NCI-H526 (cell line): Measurements from ENCODE around the gene NGEF.
"Not testable (repeated sequence)": the region's sequence is repeated elsewhere in the genome, so short reads cannot be mapped to it uniquely, and the experiment has no call there.

ENCODE experiments used
- DNase-seq, 2 experiments: peaks; one replicate each; lab custom pipeline; 2025; lab: John Stamatoyannopoulos, UW

Gene NGEF

DNA sequence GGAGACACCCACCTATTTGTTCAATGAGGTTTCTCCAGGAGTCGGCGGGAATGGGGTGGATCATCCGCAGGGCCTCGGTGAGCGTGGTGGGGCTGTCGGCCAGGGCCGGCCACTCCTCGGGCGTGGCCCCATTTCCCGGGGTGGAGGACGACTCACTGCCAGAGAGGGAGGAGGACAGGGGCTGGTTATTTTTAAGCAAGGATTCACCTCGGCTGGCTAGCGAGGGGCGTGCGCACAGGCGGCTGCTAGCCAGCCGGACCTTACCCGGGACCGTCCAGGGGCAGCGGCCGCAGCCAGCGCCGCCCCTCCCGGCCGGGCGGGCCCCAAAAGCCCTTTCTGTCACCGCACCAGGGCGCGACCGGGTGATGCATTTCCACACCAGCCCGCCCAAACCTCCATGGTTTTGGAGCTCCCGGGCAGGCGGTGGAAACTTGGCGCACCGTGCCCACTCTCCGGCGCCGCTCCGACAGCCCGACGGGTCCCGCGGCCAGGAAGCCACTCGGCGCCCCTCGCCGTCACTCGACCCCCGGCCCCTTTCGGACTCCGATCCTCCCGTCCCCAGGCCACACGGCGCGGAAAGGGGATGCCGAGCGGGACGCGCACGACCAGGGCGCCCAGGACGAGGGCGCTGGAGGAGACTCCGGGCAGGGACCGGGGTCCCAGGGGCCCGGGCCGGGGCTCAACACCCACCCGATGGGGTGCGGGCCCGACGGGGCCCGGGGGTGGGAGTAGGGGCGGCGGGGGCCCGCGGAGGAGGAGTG is 85.8 kb downstream of the NGEF start:
- peak in 1 of 2 experiments; percentile 14 for DNase-seq

DNA sequence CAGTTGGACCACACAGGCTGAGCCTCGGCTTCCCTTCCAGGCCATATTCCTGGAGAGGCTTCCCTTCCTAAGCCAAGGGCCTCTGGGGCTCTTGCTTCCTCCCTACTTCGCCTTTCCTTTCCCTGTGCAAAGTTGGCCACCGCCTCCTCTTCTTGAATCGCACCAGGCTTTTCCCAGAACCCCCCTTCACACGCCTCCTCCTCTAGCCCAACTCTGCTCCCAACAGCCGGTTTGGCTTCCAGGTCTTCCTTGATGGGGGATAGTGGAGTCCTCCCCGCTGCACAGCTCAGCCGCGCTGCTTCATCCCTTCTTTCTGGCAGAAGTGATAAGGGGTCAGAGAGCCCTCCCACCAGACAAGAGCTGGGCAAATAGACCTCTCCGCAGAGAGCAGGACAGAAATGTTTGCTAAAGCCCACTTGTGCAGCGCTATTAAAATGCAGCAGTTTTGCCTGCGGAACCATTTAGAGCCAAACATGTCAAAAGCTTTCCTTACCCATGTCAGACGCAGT is 86.6 kb downstream of the NGEF start:
- no peak for DNase-seq

DNA sequence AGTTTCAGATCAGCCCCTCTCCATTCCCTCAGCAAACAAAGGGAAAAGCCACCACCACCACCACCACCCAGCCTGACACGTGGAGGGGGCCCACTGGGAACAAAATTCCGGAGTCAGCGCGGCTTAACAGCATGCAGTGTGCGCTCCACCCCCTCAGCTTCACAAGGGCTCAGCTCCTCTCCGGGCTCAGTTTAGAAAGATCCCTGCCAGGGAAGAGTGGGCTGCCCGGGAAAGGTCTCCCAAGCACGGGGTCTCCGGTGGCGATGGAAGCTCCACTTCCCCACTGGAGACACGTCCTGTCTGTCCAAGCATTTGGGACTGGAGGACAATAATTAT is 87.3 kb downstream of the NGEF start:
- DNase-seq, result no peak

DNA sequence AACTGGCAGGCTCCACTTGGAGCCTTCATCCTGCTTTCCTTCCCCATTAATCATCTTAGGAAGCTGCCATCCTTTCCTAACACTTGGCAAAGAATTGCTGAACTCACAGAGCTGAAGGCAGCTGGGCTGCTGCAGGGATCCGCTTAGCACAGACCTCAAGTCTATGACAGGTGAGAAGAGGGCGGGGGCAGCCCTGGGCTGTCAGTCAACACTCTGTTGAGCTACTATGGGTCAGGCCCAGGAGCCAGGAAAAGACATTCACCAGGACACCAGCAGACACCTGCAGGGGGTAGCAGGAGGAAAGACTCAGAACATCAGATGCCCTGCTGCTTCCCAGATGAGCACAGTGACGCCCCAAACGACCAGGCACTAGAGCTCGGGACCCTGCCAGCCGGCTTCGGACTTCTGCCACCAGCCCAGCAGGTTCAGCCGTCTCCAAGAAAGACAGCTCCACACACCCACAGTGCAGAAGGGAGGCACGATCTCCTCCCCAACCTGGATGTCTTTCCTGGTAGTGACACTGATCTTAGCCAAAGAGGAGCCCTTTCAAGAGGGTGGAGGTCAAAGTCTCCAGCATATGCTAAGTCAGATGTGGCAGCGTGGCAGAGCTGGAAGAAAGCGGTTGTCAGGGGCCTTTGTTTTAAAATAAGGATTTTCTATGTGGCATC is 87.8 kb downstream of the NGEF start:
- peak; percentile 17 to 48 for DNase-seq

DNA sequence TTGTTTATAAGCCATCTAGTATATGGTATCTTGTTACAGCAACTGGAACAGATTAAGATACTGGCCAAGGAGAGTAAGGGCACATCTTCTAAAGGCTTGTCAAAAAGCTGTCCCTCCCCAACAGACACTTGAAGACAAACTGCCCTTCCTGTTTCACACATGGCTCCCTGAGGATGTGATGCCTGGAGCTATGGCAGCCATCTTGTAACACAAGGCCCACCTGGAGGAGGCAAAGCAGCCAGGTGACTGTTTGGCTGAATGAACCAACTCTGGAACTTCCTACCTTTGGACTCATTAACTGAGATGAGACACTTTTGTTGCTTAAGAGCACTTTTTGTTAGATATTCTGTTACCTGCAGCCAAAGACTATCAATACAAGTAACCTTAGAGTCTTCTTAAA is 88.6 kb downstream of the NGEF start:
- DNase-seq, result no peak

DNA sequence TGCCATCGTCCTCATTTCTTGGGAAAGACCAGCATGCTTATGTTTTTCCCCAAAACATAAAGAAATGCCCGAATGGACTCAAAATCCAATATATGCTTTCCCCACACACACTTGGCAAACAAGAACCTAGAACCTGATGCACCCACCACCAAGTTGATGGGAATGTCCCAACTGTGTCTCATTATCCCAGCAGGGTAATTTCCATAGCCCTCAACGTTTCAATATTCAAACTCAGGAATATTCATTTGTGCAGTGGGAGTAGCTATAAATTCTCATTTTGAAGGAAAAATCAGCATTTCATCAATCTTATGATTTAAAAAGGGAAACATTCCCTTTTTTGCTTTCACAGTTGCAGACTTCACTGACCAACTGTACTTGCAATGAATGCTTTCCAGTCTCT is 92.3 kb downstream of the NGEF start:
- no peak for DNase-seq

DNA sequence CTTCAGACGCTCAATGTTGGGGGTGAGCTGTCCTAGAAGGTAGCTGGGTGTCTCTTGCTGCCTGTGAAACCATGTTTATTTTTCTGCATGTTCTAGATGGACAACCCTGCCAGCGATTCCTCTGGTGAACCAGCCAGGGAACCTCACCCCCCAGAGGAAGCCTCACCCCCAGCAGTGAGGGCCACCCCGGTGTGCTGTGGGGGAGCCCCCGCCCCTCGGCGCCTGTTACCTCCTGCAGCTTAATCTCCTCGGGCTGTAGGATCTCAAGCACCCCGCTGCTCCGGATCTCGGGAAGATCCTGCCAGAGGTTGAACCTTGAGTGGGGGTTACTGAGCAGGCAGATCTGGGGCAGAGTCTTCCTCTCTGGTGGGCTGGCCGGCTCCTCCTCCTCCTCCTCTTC is 93.0 kb downstream of the NGEF start:
- no peak for DNase-seq

DNA sequence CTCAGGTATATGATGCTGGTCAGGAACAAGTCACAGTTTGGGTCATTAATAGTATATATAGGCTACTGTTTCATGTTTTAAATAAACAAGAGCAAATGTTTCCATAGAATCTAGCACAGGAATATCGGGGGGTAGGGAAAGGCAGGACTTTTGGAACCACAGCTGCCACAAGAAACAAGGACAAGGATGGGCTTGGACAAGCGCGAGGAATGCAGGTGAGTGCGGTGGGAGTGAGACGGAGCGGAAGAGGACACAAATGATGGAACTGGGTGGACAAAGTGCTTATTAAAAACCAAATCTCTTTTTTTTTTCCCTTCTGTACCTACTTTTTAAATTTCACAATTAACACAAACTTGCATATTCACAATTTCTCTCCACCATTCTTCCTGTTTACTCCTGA is 93.9 kb downstream of the NGEF start:
- no peak for DNase-seq

DNA sequence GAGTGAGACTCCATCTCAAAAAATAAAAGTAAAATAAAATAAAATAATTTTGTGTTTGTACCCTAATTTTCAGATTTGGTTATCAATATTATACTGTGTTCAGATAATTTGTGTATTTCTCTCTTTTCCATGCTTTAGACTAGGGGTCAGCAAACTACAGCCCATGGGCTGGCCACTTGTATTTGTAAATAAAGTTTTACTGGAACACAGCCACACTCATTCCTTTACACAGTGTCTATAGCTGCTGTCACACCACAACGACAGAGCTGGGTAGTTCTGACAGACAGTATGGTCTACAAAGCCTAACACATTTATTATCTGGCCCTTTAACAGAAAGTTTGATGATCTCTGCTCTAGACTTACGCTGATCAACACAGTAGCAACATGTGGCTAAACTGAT is 99.2 kb downstream of the NGEF start:
- DNase-seq, result no peak

DNA sequence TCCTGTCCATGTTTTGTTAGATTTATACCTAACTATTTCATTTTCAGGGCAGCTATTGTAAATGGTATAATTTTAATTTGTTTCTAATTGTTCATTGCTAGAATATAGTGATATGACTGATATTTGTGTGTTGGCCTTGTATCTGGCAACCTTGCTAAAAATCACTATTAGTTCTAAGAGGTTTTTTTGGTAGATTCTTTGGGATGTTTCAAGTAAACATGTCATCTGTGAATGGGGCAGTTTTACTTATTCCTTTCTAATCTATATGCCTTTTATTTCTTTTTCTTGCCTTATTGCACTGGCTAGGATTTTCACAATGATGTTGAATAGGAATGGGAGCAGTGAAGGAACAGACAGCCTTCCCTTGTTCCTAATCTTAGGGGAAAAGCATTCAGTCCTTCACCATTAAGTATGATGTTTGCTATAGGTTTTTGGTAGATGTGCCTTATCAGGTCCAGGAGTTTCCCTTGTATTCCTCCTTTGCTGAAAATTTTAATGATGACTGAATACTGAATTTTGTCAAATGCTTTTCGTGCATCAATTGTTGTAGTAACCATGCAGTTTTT is 101.3 kb downstream of the NGEF start:
- no peak for DNase-seq

DNA sequence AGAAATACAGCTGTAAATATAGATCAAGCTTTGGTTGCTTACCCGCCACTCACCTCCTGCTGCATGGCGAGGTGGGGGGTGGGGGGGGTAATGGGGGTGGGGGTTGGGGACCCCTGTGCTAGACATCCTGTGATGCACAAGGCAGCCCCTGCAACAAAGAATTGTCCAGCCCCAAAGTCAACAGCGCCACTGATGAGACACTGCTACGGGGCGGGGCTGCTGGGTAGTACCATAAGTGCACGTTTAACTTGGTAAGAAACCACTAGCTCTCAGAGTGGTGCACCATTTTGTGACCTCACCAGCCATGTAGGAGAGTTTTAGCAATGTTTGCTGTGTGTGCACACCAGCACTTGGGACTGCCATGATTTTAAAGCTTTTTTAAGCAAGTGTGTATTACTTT is 102.7 kb downstream of the NGEF start:
- no peak for DNase-seq

DNA sequence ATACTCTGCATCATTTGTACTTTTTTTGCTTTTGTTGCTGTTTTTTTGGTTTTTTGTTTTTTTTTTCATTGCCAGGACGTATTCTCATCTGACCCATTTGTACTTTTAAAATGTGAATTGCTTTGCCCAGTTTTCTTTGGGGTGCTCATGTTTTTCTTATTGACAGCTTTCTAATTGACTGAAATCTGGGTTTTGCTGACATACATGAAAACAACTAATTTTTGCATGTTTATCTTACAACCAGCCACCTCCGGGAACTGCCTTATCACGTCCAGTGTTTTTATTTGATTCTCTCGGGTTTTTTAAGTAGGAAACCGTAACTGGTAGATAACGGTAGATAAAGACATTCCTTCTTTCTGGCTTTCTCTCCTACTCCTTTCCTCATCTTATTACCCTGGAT is 104.4 kb downstream of the NGEF start:
- no peak for DNase-seq

DNA sequence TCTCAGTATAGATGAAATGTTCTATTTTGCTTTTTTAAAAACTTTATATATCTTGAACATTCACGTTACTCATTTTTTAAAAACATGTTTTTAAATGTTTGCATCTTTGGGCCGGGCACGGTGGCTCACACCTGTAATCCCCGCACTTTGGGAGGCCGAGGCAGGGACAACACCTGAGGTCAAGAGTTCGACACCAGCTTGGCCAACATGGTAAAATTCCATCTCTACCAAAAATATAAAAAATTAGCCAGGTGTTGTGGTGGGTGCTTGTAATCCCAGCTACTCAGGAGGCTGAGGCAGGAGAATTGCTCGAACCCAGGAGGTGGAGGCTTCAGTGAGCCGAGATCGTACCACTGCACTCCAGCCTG is 105.4 kb downstream of the NGEF start:
- DNase-seq, result not testable (repeated sequence)

DNA sequence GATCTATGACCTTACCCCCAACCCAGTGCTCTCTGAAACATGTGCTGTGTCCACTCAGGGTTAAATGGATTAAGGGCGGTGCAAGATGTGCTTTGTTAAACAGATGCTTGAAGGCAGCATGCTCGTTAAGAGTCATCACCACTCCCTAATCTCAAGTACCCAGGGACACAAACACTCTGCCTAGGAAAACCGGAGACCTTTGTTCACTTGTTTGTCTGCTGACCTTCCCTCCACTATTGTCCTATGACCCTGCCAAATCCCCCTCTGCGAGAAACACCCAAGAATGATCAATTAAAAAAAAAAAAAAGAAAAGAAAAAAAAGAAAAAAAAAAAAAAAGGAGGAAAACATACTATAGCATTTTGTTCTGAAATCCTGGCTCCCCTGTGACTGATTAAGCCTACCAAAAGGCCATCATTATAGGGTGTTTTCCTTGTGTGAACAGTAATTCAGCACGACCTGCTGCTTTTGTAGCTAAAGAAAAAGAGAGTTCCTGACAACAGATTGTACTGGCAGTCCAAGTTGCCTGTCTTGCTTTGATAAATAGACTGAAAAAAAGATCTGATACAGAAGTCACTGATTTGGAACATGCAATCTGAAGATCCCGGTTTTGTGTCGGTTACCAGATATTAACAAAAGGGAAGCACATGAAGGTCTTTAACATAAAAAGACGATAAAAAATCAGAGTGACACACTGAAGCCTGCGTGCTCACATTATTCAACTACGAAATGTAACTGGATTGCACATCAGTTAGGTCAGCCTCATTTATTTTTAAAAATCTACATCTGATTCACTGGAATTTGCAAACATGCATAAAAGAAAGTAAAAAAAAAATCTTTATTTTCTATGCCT is 106.0 kb downstream of the NGEF start:
- not testable (repeated sequence) for DNase-seq

DNA sequence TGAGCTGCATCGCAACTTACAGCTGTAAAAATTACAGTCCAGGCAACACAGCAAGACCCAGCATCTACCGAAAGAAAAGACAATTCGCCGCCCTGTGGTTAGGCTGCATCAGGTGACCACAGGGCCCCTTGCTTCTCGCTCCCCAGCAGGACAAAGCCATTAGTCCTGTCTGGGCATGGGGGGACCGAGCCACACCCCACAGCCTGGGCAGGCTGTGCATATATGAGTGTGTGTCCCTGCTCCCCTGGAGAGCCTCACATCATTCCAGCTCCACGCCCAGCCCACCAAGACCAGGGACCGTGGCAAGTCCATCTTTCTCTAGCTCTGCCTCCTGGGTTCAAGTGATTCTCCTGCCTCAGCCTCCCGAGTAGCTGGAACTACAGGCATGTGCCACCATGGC is 109.1 kb downstream of the NGEF start:
- DNase-seq, result no peak

DNA sequence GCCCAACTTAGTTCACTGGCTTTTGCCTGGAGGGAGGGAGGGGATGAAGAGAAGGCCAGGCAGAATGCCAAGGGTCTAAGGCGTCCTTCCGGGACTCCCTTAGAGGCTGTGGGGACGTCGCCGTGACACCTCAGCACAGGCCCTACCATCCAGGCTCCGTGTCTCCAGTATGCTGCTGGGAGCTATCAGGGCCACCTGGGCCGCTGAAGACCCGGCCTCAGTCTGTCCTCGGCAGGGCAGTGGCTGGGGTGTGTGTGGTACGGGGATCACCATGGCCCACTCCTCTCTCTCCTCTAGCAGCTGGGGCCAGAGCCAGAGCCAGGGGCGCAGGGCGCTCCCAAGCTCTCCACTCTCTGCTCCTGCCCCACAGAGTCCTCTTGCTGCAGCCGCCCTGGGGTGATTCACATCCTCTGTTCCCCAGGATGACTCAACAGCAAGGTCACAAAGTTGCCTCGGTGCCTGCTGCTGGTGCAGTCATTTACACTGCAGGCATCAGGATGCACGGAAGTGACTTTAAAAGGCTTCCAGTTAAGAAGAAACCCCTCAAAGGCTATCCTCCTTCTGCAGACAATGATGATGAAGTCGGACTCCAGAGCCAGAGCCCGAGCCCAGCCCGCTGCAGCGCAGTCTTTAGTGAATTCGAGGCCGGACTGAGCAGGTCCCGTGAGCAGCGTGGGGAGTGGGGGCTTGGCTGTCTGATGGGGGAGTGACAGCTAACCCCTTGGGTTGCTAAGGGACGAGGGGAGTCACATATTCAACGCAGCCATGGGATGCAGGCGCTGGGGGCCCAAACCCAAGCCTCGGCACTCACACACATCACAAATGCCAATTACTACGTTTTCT is 111.1 kb downstream of the NGEF start:
- no peak for DNase-seq

DNA sequence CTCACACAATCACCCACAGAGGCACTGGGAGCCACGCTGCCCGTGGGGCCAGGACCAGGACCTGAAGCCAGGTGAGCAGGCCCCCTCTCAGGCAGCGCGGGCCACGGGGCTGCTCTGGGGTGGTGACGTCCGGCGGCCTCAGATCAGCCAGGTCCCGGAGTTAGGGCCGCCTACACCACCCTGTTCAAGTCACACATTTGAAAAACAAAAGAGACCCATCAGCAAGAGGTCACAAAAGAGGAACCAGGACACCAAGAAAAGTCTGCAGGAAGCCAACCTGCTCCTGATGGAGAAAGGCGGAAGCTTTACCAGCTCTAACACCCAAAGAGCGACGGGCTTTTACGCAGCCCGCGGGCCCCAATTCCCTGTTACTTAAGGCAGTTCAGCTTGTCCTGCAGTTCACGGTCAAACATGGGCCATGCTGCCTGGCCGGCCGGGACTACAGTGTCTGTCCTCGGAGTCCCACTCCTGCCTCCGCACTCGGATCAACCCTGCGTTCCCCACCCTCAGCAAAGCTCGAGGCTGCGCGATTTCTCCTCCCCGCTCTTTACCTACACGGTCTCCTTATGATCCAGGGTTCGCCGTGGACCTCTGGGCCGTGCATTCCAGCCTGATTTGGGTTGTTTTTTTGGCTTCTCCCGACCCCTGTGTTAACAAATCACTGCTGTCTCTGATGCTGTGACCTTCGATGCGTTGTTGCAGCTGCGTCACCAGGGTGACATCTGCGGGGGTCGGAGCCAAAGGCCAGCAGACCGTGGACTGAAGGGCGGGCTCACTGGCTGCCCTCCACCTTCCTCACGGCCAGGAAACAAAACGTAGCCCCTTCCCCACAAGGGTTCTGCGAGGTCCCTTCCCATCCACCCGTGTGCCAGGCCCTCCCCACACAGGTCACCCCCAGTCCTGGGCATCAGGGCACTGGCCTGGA is 112.0 kb downstream of the NGEF start:
- DNase-seq, result no peak

DNA sequence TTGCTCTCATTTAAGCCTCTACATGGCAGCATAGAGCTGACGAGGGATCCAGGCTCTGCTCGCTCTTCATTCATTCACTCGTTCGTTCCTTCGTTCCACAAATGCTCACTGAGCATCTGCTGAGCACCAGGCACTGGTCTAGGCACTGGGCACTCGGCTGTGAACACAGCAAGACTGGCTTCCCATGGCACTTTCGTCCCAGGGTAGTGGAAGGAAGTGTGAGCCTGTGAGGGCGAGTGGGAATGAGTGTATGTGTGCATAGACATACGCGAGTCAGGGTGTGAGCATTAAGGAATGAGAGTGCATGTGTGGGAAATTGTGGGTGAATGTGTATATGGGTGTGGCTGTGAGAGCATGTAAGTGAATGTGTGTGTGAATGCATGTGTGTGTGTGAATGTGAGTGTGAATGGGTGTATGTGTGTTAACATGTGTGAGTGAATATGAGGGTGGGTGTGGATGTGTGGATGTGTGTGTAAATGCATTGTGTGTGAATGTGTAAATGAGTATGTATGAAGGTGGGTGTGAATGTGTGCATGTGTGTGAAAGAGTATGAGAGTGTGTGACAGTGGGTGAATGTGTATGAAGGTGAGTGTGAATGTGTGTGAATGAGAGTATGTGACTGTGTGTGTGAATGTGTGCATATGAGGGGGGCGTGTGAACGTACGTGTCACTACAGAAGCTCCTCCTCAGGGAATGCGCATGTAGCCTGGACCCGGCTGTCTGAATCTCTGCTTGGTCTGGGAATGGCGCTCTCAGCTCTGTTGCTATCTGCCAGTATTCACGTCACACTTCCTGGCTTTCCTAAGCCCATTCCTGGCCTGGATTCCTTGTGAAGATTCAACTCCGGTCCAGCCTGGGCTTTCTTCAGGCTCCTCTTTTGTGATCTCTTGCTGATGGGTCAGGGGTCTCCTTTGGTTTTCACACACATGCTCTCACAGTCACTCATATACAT is 114.2 kb downstream of the NGEF start:
- DNase-seq, result no peak
